Measurements from ENCODE around the gene TNFRSF1A. TPM values are rescaled to one million over a fixed set of nuclear protein-coding genes. Genes with fewer than 3 reads are reported as not detected.

The TNFRSF1A gene
- total RNA-seq, 1 donor from 2014 or later, result 21.8 TPM

- H3F3A ChIP-seq (ENCODE audit: low read depth), result peaks cover 33% of the 10 kb centered on the region
- DNase-seq (ENCODE audit: low spot score), result peak; percentile 58
- H3K27ac ChIP-seq, result peak overlapping the region; percentile 92
- H3K27me3 Mint-ChIP-seq (ENCODE audit: insufficient read depth, low read depth), result peaks cover 2% of the 10 kb centered on the region
- H3K36me3 ChIP-seq, result no peaks in the 10 kb centered on the region
- peaks cover 4% of the 10 kb centered on the region for H4K20me1 ChIP-seq (ENCODE audit: low read depth)
- no peaks in the 10 kb centered on the region for H3K27me3 ChIP-seq
- peak overlapping the region; percentile 37 for H3K4me3 ChIP-seq
- H3K9me3 Mint-ChIP-seq, result no peaks in the 10 kb centered on the region
- TF ChIP-seq EZH2phosphoT487 (IDR thresholded peaks at IDR 0.05) (no peak), CTCF (IDR thresholded peaks at IDR 0.05) (peak; percentile 38)
- peak overlapping the region; percentile 74 for H3K4me2 ChIP-seq
- H3K27ac Mint-ChIP-seq, result no peak overlapping the region
- peaks cover 30% of the 10 kb centered on the region for H3K4me1 Mint-ChIP-seq
- H2AFZ ChIP-seq (replicated peaks), result peak overlapping the region; percentile 17
- H3K9ac ChIP-seq, result no peak overlapping the region
- peaks cover 52% of the 10 kb centered on the region for H3K4me1 ChIP-seq
- peaks cover 60% of the 10 kb centered on the region for H3K79me2 ChIP-seq (ENCODE audit: low read depth)
- no peaks in the 10 kb centered on the region for H3K9me3 ChIP-seq (ENCODE audit: low read depth)
- no peak overlapping the region for H3K4me3 Mint-ChIP-seq
- peaks cover 21% of the 10 kb centered on the region for H3K36me3 Mint-ChIP-seq
These were observed 6.3 kb downstream of the TNFRSF1A start for GRCh38 chr12:6335451-6336078.

GRCh38 chr12:6334940-6335450 is 6.9 kb downstream of the TNFRSF1A start:
- Mint-ChIP-seq H3K27ac (no peak overlapping the region), H3K4me1 (peaks cover 30% of the 10 kb centered on the region), H3K9me3 (no peaks in the 10 kb centered on the region), H3K36me3 (peaks cover 23% of the 10 kb centered on the region), H3K27me3 (ENCODE audit: insufficient read depth, low read depth) (peaks cover 3% of the 10 kb centered on the region), H3K4me3 (peak overlapping the region; percentile 70)
- no peaks in the 10 kb centered on the region for H3K27me3 ChIP-seq
- no peak overlapping the region for H3K9ac ChIP-seq
- H3F3A ChIP-seq (ENCODE audit: low read depth), result peaks cover 31% of the 10 kb centered on the region
- H3K9me3 ChIP-seq (ENCODE audit: low read depth), result no peaks in the 10 kb centered on the region
- TF ChIP-seq EZH2phosphoT487 (IDR thresholded peaks at IDR 0.05), result no peak
- no peak for TF ChIP-seq EZH2 (IDR thresholded peaks at IDR 0.05)
- TF ChIP-seq CTCF (IDR thresholded peaks at IDR 0.05), result no peak
- H3K4me3 ChIP-seq, result no peak overlapping the region
- H4K20me1 ChIP-seq (ENCODE audit: low read depth), result peaks cover 4% of the 10 kb centered on the region
- H2AFZ ChIP-seq (replicated peaks), result no peak overlapping the region
- H3K36me3 ChIP-seq, result no peaks in the 10 kb centered on the region
- peaks cover 49% of the 10 kb centered on the region for H3K4me1 ChIP-seq
- H3K79me2 ChIP-seq (ENCODE audit: low read depth), result peaks cover 54% of the 10 kb centered on the region
- H3K27ac ChIP-seq, result peak overlapping the region; percentile 92
- peak overlapping the region; percentile 74 for H3K4me2 ChIP-seq
- DNase-seq (ENCODE audit: low spot score), result no peak

- Histone ChIP-seq H3K79me2 (ENCODE audit: low read depth) (peaks cover 48% of the 10 kb centered on the region), H3K4me3 (no peak overlapping the region), H2AFZ (replicated peaks) (no peak overlapping the region), H3K9ac (no peak overlapping the region), H3K4me2 (no peak overlapping the region), H3K9me3 (ENCODE audit: low read depth) (no peaks in the 10 kb centered on the region), H3F3A (ENCODE audit: low read depth) (peaks cover 28% of the 10 kb centered on the region), H3K27me3 (no peaks in the 10 kb centered on the region), H4K20me1 (ENCODE audit: low read depth) (peaks cover 3% of the 10 kb centered on the region), H3K4me1 (peaks cover 45% of the 10 kb centered on the region), H3K36me3 (no peaks in the 10 kb centered on the region), H3K27ac (no peak overlapping the region)
- Mint-ChIP-seq H3K27me3 (ENCODE audit: insufficient read depth, low read depth) (peaks cover 3% of the 10 kb centered on the region), H3K9me3 (no peaks in the 10 kb centered on the region), H3K27ac (no peak overlapping the region), H3K4me3 (no peak overlapping the region), H3K36me3 (peaks cover 23% of the 10 kb centered on the region), H3K4me1 (peaks cover 30% of the 10 kb centered on the region)
- no peak for DNase-seq (ENCODE audit: low spot score)
- TF ChIP-seq CTCF (IDR thresholded peaks at IDR 0.05) (no peak), EZH2phosphoT487 (IDR thresholded peaks at IDR 0.05) (no peak), EZH2 (IDR thresholded peaks at IDR 0.05) (no peak)
These were observed 7.5 kb downstream of the TNFRSF1A start for GRCh38 chr12:6334359-6334758.

Data from neural progenitor cell (in vitro differentiated cells).